Panc1 (cell line): Measurements from ENCODE around the gene NAT16.

ENCODE experiments used
- CTCF ChIP-seq: fragments of 450-650 bp; IDR thresholded peaks from 2 replicates; pipeline ENCODE4 v1.5.1; 2017; ENCODE audit warnings: mild to moderate bottlenecking
- POLR2AphosphoS5 ChIP-seq: IDR thresholded peaks from 2 replicates; pipeline ENCODE4 v1.6.1; 2012; ENCODE audit warnings: mild to moderate bottlenecking, low read depth, low read length, moderate library complexity
- REST ChIP-seq, 2 experiments: IDR thresholded peaks; 2 replicates each; pipeline ENCODE4 v1.6.1; 2011 to 2012; ENCODE audit warnings: low read depth in 2 of 2, control low read depth in 1 of 2, low read length in 1 of 2, mild to moderate bottlenecking in 1 of 2, moderate library complexity in 1 of 2; ENCODE audit not compliant: insufficient read depth in 1 of 2
- SIN3A ChIP-seq: IDR thresholded peaks from 2 replicates; pipeline ENCODE4 v1.6.1; 2012; ENCODE audit warnings: low read depth, mild to moderate bottlenecking, low read length, moderate library complexity, borderline replicate concordance; ENCODE audit not compliant: insufficient read depth
- TCF7L2 ChIP-seq: IDR thresholded peaks from 2 replicates; pipeline ENCODE4 v1.6.1; 2011; ENCODE audit warnings: mild to moderate bottlenecking, low read depth, low read length, inconsistent platforms

- TF ChIP-seq POLR2AphosphoS5 (no peak), CTCF (peak; percentile 98), REST (IDR thresholded peaks at IDR 0.05; ENCODE audit: insufficient read depth in 1 of 2, low read depth in 2 of 2, low read length in 1 of 2) (peak in 1 of 2 experiments; percentile 73; a peak in 2 of 4 replicates), SIN3A (no peak), TCF7L2 (no peak)
These were observed 10.1 kb downstream of the NAT16 start for GRCh38 chr7:101169838-101170551.
